Prostate gland (tissue), 2 donors: ENCODE measurements around the gene AKAP13.

Experiments used
- CTCF ChIP-seq, 4 experiments: fragments of 200-600 bp in 2 of 4; fragments of 450-650 bp in 2 of 4; sonication (generic) in 2 of 4; IDR thresholded peaks; 1 replicate in 3 of 4; 2 replicates in 1 of 4; pipeline ENCODE4 v1.5.1; 2016 to 2019; ENCODE audit warnings: antibody characterized with exemption in 4 of 4, mild to moderate bottlenecking in 2 of 4, moderate library complexity in 2 of 4
- POLR2A ChIP-seq: fragments of 450-650 bp; IDR thresholded peaks from one replicate; pipeline ENCODE4 v1.6.1; 2016; ENCODE audit warnings: antibody characterized with exemption, mild to moderate bottlenecking
- POLR2AphosphoS5 ChIP-seq: sonication (generic); formaldehyde crosslinking; IDR thresholded peaks from one replicate; pipeline ENCODE4 v1.6.1; 2017; ENCODE audit warnings: antibody characterized with exemption

GRCh38 chr15:85587707-85588411 is 207.5 kb downstream of the AKAP13 start:
- TF ChIP-seq CTCF (IDR thresholded peaks at IDR 0.05) (no peak), POLR2AphosphoS5 (no peak), POLR2A (no peak)
